SK-MEL-5 (cell line): ENCODE data around the gene UGT1A10. TPM values are rescaled to one million over a fixed set of nuclear protein-coding genes. Genes with fewer than 3 reads are reported as not detected.
"Not testable (repeated sequence)": the region's sequence is repeated elsewhere in the genome, so short reads cannot be mapped to it uniquely, and the experiment has no call there.

Experiments
- DNase-seq: peaks from one replicate; pipeline ENCODE4 v3.0.0-alpha.2; 2016; ENCODE audit warnings: low read depth, low spot score
- in situ Hi-C: cut with HindIII; loops from 2 replicates; pipeline ENCODE4 v1.10.0; 2016; ENCODE audit warnings: low sequenced_read_pairs, high pct_unique_total_duplicates, low pct_unique_long_range_greater_than_20kb
- total RNA-seq: library from RNA; depleted of rRNA; stranded (reverse); fragments of >200 nt; shearing (Covaris generic); gene quantifications from 2 replicates; pipeline ENCODE4 v1.2.3, GENCODE V29; 2014

The UGT1A10 gene
- total RNA-seq, 1 experiment from 2014 or later = not detected

GRCh38 chr2:233750689-233751088 is 114.4 kb downstream of the UGT1A10 start:
- in situ Hi-C loops, DNase-seq: not testable (repeated sequence)

DNA sequence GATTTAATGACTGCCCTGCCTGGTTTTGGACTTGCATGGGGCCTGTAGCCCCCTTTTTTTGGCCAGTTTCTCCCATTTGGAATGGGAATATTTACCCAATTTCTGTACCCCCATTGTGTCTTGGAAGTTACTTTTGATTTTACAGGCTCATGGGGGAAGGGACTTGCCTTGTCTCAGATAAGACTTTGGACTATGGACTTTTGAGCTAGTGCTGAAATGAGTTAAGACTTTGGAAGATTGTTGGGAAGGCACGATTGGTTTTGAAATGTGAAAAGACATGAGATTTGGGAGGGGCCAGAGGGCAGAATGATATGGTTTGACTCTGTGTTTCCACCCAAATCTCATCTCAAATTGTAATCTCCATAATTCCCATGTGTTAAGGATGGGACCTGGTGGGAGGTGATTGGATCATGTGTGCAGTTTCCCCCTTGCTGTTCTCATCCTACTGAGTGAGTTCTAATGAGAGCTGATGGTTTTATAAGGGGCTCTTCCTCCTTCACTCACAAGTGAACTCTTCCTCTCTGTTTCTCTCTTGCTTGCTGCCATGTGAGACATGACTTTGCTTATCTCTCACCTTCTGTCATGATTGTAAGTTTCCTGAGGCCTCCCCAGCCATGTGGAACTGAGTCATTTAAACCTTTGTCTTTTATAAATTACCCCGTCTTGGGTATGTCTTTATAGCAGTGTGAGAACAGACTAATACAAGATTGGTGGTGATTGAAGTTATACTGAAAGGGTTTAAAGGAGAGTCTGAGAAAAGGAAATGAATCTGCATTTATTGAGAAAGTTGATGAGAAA is 115.2 kb downstream of the UGT1A10 start:
- DNase-seq, in situ Hi-C loops: not testable (repeated sequence)

GRCh38 chr2:233754872-233755611 is 118.8 kb downstream of the UGT1A10 start:
- DNase-seq = no peak
- in situ Hi-C loops = no loop called here

DNA sequence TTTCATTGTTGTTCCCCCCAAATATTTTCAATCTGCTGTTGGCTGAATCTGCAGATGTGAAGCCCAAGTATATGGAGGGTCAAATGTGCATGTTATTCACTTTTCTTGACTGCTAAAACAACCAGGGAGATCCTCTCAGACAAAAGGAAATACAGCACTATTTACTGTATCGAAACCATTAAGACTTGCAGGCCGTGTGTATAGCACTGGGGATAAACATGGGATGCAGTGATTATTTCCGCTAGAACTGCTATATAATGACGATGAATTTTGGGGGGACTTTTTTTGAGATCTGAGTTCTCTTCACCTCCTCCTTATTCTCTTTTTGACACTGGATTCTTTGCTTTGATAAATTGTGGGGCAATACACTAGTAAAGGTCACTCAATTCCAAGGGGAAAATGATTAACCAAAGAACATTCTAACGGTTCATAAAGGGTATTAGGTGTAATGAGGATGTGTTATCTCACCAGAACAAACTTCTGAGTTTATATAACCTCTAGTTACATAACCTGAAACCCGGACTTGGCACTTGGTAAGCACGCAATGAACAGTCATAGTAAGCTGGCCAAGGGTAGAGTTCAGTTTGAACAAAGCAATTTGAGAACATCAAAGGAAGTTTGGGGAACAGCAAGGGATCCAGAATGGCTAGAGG is 120.3 kb downstream of the UGT1A10 start:
- no peak for DNase-seq

DNA sequence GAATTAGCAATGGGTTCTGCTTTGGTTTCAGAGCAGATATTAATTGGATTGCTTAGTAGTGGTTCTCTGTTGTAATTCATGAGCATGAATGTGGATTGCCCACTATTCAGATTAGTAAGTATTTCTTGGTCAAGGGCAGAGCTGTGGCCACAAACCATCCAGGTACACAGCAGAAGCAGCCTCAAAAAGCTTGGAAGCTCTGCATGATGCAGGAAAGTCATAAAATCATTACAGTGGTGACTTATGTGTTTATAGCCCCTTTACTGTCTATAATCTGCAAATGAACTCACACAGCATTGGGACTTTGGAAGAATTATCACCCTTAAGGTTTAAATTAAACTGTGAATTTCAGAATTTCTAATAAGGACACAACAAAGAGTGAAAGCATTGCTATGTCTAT is 121.9 kb downstream of the UGT1A10 start:
- in situ Hi-C loops = no loop called here
- no peak for DNase-seq

More for the DNA sequence above, 120.3 kb downstream of the UGT1A10 start:
- in situ Hi-C loops = no loop called here

GRCh38 chr2:233758849-233759248 is 122.6 kb downstream of the UGT1A10 start:
- in situ Hi-C loops = no loop called here
- no peak for DNase-seq

GRCh38 chr2:233760043-233760442 is 123.8 kb downstream of the UGT1A10 start, which contains the start of gene UGT1A1:
TSS of gene UGT1A1 (plus strand) at chr2:233760270. CDS start at chr2:233760288, 18 bp downstream.
- in situ Hi-C loops = no loop called here
- no peak for DNase-seq

GRCh38 chr2:233761040-233761769 is 125.0 kb downstream of the UGT1A10 start:
- no peak for DNase-seq
- in situ Hi-C loops = no loop called here

DNA sequence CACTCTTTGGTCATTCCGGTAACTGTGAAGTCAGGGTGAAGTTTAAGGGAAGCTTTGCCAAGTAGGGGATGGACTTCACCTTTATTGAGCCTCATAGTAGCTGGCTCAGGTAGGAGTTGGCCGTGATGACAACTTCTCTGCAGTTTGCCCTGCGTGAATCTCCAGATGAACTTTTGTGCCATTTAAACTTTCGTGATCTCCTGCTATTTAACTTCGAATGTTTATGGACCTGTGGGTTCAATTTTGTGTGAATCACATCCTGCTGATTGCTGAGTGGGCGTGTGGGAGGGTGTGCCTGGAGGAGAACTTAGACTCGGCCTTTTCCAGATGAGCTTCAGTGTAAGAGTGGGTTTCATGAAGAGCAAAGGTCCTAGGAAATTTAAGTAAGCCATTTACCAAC is 128.0 kb downstream of the UGT1A10 start:
- no peak for DNase-seq

DNA sequence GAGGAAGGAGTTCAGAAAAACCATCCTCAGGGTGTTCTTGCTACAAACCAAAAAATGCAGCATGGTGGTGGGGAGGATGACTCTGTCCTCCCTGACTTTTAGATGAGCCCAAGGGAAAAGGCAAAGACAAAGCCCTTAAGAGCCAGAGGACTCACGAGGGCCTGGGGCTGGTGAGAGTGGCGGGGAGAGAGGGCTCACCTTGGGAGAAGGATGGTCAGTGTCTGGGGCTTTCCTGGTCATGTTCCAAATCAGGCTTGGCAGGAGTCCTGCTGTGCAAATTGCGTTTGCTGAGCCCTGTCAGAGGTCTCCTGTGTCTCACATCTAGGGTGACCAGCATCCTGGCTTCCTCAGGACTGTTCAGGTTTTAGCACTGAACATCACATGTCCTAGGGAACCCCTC is 128.5 kb downstream of the UGT1A10 start:
- DNase-seq = no peak
- in situ Hi-C loops = no loop called here

More for the DNA sequence above, 128.0 kb downstream of the UGT1A10 start:
- in situ Hi-C loops = no loop called here

DNA sequence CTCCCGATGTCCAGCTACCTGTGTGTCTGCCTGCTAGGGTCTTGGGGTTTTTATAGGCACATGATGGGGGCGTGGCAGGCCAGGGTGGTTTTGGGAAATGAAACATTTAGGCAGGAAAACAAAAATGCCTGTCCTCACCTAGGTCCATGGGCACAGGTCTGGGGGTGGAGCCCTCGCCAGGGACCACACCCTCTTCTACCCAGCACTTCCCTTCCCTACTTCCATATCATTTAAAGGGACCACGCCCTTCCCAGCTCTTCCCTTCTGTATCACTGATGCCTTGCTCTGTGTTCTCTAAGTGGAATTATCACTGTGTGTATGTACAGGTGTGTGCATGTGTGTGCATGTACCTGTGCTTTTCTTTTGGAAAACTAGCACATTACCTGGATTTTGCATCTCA is 130.2 kb downstream of the UGT1A10 start:
- no peak for DNase-seq
- in situ Hi-C loops = no loop called here

DNA sequence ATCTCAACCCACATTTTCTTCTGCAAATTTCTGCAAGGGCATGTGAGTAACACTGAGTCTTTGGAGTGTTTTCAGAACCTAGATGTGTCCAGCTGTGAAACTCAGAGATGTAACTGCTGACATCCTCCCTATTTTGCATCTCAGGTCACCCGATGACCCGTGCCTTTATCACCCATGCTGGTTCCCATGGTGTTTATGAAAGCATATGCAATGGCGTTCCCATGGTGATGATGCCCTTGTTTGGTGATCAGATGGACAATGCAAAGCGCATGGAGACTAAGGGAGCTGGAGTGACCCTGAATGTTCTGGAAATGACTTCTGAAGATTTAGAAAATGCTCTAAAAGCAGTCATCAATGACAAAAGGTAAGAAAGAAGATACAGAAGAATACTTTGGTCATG is 131.8 kb downstream of the UGT1A10 start:
- DNase-seq = no peak

GRCh38 chr2:233769260-233769659 is 133.0 kb downstream of the UGT1A10 start:
- in situ Hi-C loops = no loop called here
- no peak for DNase-seq

More for the DNA sequence above, 131.8 kb downstream of the UGT1A10 start:
- in situ Hi-C loops = no loop called here

DNA sequence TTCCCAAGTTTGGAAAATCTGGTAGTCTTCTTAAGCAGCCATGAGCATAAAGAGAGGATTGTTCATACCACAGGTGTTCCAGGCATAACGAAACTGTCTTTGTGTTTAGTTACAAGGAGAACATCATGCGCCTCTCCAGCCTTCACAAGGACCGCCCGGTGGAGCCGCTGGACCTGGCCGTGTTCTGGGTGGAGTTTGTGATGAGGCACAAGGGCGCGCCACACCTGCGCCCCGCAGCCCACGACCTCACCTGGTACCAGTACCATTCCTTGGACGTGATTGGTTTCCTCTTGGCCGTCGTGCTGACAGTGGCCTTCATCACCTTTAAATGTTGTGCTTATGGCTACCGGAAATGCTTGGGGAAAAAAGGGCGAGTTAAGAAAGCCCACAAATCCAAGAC is 135.9 kb downstream of the UGT1A10 start:
- DNase-seq = no peak
- in situ Hi-C loops = no loop called here

DNA sequence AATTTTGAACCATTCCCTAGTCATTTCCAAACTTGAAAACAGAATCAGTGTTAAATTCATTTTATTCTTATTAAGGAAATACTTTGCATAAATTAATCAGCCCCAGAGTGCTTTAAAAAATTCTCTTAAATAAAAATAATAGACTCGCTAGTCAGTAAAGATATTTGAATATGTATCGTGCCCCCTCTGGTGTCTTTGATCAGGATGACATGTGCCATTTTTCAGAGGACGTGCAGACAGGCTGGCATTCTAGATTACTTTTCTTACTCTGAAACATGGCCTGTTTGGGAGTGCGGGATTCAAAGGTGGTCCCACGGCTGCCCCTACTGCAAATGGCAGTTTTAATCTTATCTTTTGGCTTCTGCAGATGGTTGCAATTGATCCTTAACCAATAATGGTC is 136.3 kb downstream of the UGT1A10 start:
- no peak for DNase-seq
- in situ Hi-C loops = no loop called here

DNA sequence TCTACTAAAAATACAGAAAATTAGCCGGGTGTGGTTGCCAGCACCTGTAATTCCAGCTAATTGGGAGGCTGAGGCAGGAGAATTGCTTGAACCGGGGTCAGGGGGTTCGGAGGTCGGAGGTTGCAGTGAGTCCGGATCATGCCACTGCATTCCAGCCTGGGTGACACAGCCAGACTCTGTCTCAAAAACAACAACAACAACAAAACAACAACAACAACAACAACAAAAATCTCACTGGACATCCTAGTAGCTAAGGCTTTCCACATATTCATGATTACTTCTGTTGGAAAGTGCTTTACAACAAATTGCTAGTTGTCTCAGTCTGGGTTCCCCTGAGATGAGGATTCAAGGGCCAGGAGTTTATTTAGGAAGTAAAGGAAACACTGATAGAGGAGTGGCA is 137.6 kb downstream of the UGT1A10 start:
- in situ Hi-C loops = no loop called here
- no peak for DNase-seq

- in situ Hi-C loops = no loop called here
- peak; percentile 14 for DNase-seq
Measured at GRCh38 chr2:233775414-233775813, 139.2 kb downstream of the UGT1A10 start.

DNA sequence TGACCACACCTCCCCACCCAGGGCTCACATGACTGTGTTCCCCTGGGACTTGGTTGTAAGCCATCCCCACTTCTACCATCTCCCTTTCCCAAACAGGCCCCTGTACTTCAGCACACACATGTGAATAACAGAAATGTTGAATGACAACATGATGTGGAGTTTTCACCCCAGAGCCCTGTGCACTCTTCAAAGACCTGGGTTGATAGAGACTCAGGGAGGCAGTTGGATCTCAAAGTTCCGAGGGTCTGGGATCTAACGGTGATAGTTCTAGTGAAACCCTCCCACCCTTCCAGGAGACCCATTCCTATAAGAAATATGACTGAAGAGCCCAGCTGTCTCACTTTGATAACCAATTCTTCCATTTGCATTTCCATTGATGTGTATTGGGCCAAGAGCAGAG is 141.8 kb downstream of the UGT1A10 start, which contains the start of gene MROH2A:
TSS of gene MROH2A (plus strand) at position 301 of the 400 bp plus-strand sequence. CDS start 1,029 bp downstream, outside the sequence.
- in situ Hi-C loops = no loop called here
- DNase-seq = no peak
